Measurements from ENCODE around the gene SHE.

DNA sequence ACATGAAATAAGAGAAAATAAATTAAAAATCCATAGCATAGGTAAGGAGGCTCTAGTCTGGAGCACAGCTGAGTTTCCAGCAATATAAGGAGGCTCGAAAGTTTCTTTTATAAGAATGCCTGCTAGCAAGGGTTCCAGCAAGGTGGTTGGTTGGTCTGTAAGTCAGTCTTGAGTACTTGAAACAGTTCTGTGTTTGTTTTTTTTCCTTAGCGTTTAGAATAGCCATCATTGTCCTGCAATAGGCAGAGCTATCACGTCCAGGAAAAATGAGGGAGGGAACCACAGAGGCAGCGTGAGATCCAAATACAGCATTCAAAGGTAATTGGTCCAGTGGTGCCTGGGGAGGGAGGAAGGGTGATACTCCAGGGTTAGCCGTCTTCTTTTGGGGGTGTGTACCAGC lies 47.9 kb upstream of the SHE start:
- TF ChIP-seq, protein P1, sequence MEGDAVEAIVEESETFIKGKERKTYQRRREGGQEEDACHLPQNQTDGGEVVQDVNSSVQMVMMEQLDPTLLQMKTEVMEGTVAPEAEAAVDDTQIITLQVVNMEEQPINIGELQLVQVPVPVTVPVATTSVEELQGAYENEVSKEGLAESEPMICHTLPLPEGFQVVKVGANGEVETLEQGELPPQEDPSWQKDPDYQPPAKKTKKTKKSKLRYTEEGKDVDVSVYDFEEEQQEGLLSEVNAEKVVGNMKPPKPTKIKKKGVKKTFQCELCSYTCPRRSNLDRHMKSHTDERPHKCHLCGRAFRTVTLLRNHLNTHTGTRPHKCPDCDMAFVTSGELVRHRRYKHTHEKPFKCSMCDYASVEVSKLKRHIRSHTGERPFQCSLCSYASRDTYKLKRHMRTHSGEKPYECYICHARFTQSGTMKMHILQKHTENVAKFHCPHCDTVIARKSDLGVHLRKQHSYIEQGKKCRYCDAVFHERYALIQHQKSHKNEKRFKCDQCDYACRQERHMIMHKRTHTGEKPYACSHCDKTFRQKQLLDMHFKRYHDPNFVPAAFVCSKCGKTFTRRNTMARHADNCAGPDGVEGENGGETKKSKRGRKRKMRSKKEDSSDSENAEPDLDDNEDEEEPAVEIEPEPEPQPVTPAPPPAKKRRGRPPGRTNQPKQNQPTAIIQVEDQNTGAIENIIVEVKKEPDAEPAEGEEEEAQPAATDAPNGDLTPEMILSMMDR (conservative IDR thresholded peaks at IDR 0.05; ENCODE audit: low read length), result no peak
- TF ChIP-seq EZH2phosphoT487 (IDR thresholded peaks at IDR 0.05; ENCODE audit: borderline replicate concordance, low read depth, low read length), result no peak

Measured in OCI-LY7 (cell line).